Measurements from ENCODE around the gene DOP1B.

The DOP1B gene

DNA sequence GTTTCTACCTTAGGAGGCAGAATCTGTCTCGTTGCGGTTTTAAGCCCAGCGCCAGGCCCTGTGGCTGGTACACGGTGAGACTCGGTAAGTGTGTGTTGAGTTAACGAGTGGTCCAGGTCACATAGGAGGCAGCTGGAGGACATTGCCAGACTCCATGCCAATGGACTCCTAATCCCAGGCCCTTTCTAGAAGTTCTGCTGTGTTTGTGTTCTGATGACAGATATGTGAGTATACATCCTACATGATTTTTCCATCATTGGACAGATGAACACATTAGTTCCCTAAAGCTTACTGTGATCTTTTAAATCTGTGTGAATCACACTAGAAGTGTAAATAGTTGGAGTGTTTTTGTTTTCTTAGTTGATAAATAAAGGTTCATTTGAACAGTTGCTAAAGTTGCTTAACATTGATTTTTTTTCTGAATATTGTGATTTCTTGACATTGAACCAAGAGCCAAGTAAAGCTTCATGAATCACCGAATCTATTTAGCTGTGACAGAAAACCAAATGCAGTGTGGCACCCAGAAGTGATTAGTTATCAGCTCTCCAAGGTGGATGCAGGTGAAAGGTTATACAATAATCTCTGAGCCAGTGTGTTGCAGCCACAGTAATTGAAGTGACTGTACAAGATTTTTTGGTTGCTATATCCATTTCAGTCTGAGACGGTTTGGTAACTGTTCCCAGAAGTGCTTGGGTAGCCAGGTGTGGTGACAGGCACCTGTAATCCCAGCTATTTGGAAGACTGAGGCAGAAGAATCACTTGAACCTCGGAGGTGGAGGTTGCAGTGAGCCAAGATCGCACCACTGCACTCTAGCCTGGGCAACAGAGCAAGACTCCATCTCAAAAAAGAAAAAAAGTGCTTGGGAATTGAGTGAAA, 46.3 kb downstream of the DOP1B start:
- DNase-seq (ENCODE audit: low spot score), result no peak

DNA sequence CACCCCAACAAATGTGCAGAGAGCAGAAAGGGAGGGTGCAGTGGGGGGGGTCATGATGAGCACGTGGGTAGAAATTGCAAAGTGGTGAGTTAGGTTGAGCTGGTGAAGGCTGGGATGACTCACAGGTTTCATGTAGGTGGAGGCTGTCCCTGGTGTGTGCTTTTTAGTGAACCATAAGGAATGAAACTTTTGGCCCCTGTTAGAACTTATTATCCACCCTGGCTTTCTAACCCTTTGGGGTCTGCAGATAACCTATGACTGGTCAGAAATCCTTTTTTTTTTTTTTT, 46.9 kb downstream of the DOP1B start:
- DNase-seq (ENCODE audit: low spot score), result no peak

DNA sequence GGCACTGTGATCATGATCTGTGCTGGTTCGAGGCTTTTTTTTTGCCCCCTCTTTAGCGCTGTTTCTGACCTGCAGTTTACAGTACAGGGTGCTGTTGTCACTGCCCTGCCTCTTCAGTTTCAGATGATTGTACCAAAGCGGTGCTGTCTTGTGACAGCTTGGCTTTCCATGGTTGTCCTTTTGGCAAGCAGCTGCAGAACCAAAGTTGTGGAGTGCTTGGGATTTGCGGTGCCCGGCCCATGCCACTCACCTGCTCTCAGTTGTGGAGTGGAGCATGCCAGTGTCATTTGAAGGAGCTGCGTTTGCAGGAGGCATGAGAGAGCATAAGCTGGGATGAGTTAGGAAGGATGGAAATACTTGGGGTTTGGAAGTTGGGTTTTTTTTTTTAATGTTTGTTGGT, 48.4 kb downstream of the DOP1B start:
- DNase-seq (ENCODE audit: low spot score), result no peak

DNA sequence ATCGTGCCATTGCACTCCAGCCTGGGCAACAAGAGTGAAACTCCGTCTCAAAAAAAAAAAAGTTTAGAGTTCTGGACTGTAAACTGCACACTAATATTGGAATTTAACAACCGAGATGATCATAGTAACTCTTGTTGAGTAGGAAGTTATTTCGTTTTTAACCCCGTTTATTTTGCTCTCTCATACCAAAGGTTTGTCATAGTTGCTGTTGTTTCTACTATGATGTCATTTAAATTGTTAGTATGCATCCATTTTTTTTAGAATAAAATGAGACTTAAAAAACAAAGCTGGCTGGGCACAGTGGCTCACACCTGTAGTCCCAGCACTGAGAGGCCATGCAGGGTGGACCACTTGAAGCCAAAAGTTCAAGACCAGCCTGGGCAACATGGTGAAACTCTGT, 49.3 kb downstream of the DOP1B start:
- no peak for DNase-seq (ENCODE audit: low spot score)
